Activated T-cell treated with anti-CD3 and anti-CD28 coated beads for 4 hours (primary cell): ENCODE measurements around the gene JAK1.

Experiments
- DNase-seq: peaks from one replicate; pipeline ENCODE4 v3.0.0-alpha.2; 2020

The JAK1 gene

GRCh38 chr1:64979358-64979757, 13.0 kb upstream of the JAK1 start:
- DNase-seq, result no peak

GRCh38 chr1:64976361-64976760, 10.0 kb upstream of the JAK1 start:
- DNase-seq, result no peak

- DNase-seq, result no peak
Observed at GRCh38 chr1:64975740-64976139, 9.4 kb upstream of the JAK1 start.

- DNase-seq, result no peak
Observed at GRCh38 chr1:64975127-64975526, 8.8 kb upstream of the JAK1 start.

- DNase-seq, result no peak
Observed at GRCh38 chr1:64974288-64974825, 8.0 kb upstream of the JAK1 start.

GRCh38 chr1:64973061-64973647, 6.8 kb upstream of the JAK1 start:
- DNase-seq, result no peak

GRCh38 chr1:64969305-64970046, 3.1 kb upstream of the JAK1 start:
- DNase-seq, result no peak

GRCh38 chr1:64967381-64967780, 1.0 kb upstream of the JAK1 start:
- no peak for DNase-seq

GRCh38 chr1:64965366-64966157, 787 bp downstream of the JAK1 start:
- DNase-seq, result peak; percentile 55

GRCh38 chr1:64963466-64963865, 2.9 kb downstream of the JAK1 start:
- DNase-seq, result no peak

- DNase-seq, result no peak
Observed at GRCh38 chr1:64962441-64962840, 3.9 kb downstream of the JAK1 start.

GRCh38 chr1:64961923-64962322, 4.4 kb downstream of the JAK1 start:
- no peak for DNase-seq

- DNase-seq, result no peak
Observed at GRCh38 chr1:64960731-64961130, 5.6 kb downstream of the JAK1 start.

GRCh38 chr1:64959986-64960385, 6.4 kb downstream of the JAK1 start:
- no peak for DNase-seq

GRCh38 chr1:64956733-64957441, 9.5 kb downstream of the JAK1 start:
- DNase-seq, result no peak

GRCh38 chr1:64956010-64956640, 10.2 kb downstream of the JAK1 start:
- no peak for DNase-seq

GRCh38 chr1:64955097-64956009, 11.0 kb downstream of the JAK1 start:
- no peak for DNase-seq

GRCh38 chr1:64953241-64953640, 13.1 kb downstream of the JAK1 start:
- DNase-seq, result no peak

- no peak for DNase-seq
Observed at GRCh38 chr1:64950284-64950809, 16.0 kb downstream of the JAK1 start.

- peak; percentile 56 for DNase-seq
Observed at GRCh38 chr1:64948905-64949833, 17.2 kb downstream of the JAK1 start.
